ENCODE results near the gene ZBTB7B. TPM values are rescaled to one million over a fixed set of nuclear protein-coding genes. Genes with fewer than 3 reads are reported as not detected.

The ZBTB7B gene
- total RNA-seq, 1 experiment from 2014 or later = 38.3 TPM

GRCh38 chr1:155038602-155039307 is 36.2 kb downstream of the ZBTB7B start:
- Histone ChIP-seq H3T11ph (ENCODE audit: low read length) (no peak overlapping the region), H4K20me1 (ENCODE audit: control insufficient read depth, insufficient read depth, insufficient read length) (peaks cover 2% of the 10 kb centered on the region), H4K91ac (ENCODE audit: insufficient read length, low read depth, low read length) (no peak overlapping the region), H3K27ac (ENCODE audit: insufficient read length, low read depth, low read length) (no peak overlapping the region), H2BK15ac (ENCODE audit: low read depth, low read length) (no peak overlapping the region), H2AFZ (ENCODE audit: low read length) (no peak overlapping the region), H3K18ac (ENCODE audit: insufficient read length, low read depth, low read length) (no peak overlapping the region), H4K8ac (replicated peaks; ENCODE audit: insufficient read length, low read depth, low read length) (no peak overlapping the region), H3K79me1 (ENCODE audit: insufficient read depth, low read depth, low read length, poor library complexity, severe bottlenecking) (no peaks in the 10 kb centered on the region), H2BK20ac (ENCODE audit: low read depth, low read length, poor library complexity, severe bottlenecking) (no peak overlapping the region), H3K23ac (ENCODE audit: insufficient read length, low read depth, low read length) (no peak overlapping the region), H2AK5ac (ENCODE audit: insufficient read length, low read length) (no peak overlapping the region), H3K9ac (ENCODE audit: extremely low read depth, insufficient read length, low read length) (no peak overlapping the region), H4K5ac (ENCODE audit: insufficient read length, low read depth, low read length) (no peak overlapping the region), H3K4me2 (ENCODE audit: insufficient read depth, insufficient read length, low read length) (no peak overlapping the region), H3K23me2 (ENCODE audit: insufficient read length, low read depth, low read length, poor library complexity, severe bottlenecking) (no peaks in the 10 kb centered on the region), H3K79me2 (ENCODE audit: insufficient read depth, low read length) (no peaks in the 10 kb centered on the region), H2BK5ac (ENCODE audit: insufficient read length, low read length) (no peak overlapping the region), H3K4me1 (ENCODE audit: insufficient read depth, low read length) (no peaks in the 10 kb centered on the region), H2BK12ac (ENCODE audit: insufficient read length, low read depth, low read length) (no peak overlapping the region), H3K4ac (ENCODE audit: low read depth, low read length) (no peak overlapping the region), H3K27me3 (ENCODE audit: insufficient read depth, low read length) (no peaks in the 10 kb centered on the region), H3K9me3 (ENCODE audit: control insufficient read depth, low read depth, low read length) (no peaks in the 10 kb centered on the region), H2BK120ac (ENCODE audit: low read depth, low read length, poor library complexity, severe bottlenecking) (no peak overlapping the region), H3K56ac (ENCODE audit: insufficient read length, low read depth, low read length) (no peak overlapping the region), H3K14ac (ENCODE audit: insufficient read depth, low read length) (no peak overlapping the region)
- Mint-ChIP-seq H3K27ac (no peak overlapping the region; a peak in 2 of 7 replicates), H3K4me3 (no peak overlapping the region), H3K4me1 (peaks cover 3 to 10% of the 10 kb centered on the region in 2 experiments; a peak in 2 of 4 replicates), H3K9me3 (no peaks in the 10 kb centered on the region), H3K36me3 (ENCODE audit: insufficient read depth in 1 of 3, low read depth in 3 of 3) (no peaks in the 10 kb centered on the region), H3K27me3 (ENCODE audit: low read depth) (peaks cover 49% of the 10 kb centered on the region)
- no peak for DNase-seq
- WGBS (ENCODE audit: extremely low coverage, insufficient read length, low lambda C conversion rate) = no CpG with 5 or more reads among the region's 8 CpGs
- TF ChIP-seq CTCF (conservative IDR thresholded peaks at IDR 0.05) = no peak
